NCI-H446 (cell line): ENCODE results near the gene PRRG4.
"Not testable (repeated sequence)": the region's sequence is repeated elsewhere in the genome, so short reads cannot be mapped to it uniquely, and the experiment has no call there.

Source experiments
- DNase-seq, 2 experiments: peaks; one replicate each; lab custom pipeline; 2025; lab: John Stamatoyannopoulos, UW

The PRRG4 gene

GRCh38 chr11:32830796-32831195, 1.1 kb downstream of the PRRG4 start:
- no peak for DNase-seq

- no peak for DNase-seq
Observed at GRCh38 chr11:32831221-32831620, 1.5 kb downstream of the PRRG4 start.

GRCh38 chr11:32833921-32834320, 4.2 kb downstream of the PRRG4 start:
- DNase-seq: no peak

DNA sequence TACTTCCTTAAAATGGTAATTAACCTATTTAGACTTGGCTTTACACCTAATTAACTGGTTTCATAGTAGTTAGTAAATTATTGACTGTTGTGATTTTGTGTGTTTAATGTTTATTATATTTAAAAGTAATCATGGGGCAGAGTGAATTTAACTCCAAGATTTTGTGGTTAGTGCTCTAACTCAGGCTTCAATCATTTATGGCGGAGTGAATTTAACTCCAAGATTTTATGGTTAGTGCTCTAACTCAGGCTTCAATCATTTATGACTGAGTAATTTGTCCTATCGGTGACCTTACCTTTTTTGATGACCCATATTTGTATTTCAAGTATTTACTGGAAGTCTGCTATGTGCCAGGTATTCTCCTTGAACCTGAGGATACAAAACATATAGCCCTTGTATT, 7.2 kb downstream of the PRRG4 start:
- DNase-seq: no peak

- peak in 1 of 2 experiments; percentile 8 for DNase-seq
Observed at GRCh38 chr11:32838505-32839274, 9.0 kb downstream of the PRRG4 start.

DNA sequence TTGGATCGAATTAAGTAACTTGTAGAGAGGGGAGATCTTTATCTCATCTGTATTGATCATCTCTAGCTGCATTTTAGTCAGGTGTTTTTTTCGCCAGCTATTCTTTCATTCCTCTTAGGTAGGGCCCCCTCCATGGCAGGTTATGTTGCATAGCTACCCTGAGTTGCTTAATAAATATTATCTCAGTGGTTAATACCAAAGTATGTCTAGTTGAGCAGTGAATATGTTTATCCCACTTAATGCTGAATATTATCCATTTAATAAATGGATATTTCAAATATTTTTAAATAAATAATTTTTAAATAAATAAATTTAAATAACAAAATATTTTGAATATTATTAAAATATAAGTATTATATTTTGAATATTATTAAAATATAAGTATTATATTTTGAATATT, 9.6 kb downstream of the PRRG4 start:
- DNase-seq: no peak

DNA sequence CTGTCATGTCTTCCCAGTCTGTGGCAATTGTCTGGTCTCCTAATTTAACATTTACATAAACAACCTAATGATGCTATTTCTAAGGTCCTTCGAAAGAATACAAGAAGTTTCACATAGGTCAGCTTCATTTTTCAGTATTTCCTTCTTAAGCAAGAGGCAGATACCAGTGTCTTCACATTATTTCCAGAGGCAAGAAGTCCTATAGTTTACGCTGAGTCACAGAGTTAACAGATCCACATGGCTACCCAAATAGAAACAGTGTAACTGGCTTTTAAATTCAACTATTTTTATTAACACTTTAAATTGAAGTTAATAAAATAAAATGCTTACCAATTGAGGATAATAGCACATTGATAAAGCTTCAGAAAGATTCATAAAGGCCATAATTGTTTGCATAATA, 10.9 kb downstream of the PRRG4 start:
- DNase-seq: no peak

GRCh38 chr11:32843544-32843943, 13.8 kb downstream of the PRRG4 start:
- DNase-seq: no peak

GRCh38 chr11:32847511-32847910, 17.8 kb downstream of the PRRG4 start:
- DNase-seq: no peak

DNA sequence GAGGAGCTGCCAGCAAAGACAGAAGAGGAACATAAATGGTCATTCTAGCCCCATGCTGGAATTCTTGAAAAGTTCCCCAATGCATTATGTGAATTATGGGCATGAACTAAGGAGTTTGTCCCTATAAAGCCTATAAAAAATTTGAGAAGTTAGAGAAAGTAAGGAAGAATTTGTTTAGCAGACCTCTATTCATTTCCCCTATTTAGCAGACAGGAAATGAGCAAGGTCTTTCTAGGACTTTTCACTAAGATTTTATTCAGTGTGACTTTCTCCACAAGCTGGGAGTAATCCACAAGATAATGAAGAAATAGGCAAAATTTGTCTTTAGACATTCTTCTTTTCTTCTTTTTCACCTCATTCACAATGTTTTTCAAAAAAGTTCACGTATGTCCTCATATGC, 20.0 kb downstream of the PRRG4 start:
- DNase-seq: no peak

GRCh38 chr11:32851251-32851650, 21.5 kb downstream of the PRRG4 start:
- no peak for DNase-seq

- DNase-seq: no peak
Observed at GRCh38 chr11:32852207-32852606, 22.5 kb downstream of the PRRG4 start.

DNA sequence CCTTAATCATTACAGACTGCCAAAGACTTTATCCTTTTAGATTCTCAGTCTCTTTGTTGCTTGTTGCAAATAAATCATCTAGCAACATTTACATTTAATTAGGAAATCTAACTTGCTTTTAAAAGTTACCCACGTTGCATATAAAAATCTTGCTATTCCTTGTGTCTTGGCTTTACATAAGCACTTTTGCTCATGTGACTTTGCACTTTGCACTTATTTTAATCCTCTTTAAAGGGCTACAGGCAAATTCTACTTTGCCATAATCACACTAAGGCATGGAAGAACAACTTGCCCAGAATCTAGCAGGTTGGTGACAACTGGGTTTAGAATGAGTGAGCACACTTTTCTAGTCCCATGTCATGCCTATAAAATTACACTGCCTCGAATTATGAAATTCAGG, 25.9 kb downstream of the PRRG4 start:
- DNase-seq: no peak

DNA sequence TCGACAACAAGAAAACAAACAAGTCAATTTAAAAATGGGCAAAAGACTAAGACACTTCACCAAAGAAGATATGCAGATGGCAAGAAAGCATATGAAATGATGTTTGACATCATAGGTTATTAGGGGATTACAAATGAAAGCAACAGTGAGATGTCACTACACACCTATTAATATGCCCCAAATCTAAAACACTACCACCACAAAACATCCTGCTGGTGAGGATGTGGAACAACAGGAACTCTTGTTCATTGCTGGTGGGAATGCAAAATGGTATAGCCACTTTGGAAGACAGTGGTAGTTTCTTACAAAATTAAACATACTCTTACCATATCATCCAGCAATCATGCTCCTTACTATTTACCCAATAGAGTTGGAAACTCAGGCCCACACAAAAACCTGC, 29.0 kb downstream of the PRRG4 start:
- DNase-seq: no peak

- DNase-seq: no peak
Observed at GRCh38 chr11:32861850-32862577, 32.3 kb downstream of the PRRG4 start.

DNA sequence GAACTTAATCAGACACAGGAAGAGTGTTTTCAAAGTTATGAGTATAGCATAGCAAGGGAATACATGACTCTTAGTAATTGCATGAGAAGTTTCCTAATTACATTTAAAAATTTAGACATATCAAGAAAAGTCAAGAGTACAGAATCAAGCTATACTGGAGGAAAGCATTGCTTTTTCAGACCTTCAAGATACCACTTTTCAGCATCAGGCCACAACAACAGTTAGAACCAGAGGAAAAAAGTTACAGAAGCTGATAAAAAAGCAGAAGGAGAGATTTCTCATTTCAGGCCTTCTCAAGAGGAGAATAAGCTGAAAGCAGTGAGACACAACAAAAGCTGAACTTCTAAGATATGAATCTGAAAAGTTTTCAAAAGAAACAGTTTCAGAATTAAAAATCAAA, 34.8 kb downstream of the PRRG4 start:
- DNase-seq: no peak

DNA sequence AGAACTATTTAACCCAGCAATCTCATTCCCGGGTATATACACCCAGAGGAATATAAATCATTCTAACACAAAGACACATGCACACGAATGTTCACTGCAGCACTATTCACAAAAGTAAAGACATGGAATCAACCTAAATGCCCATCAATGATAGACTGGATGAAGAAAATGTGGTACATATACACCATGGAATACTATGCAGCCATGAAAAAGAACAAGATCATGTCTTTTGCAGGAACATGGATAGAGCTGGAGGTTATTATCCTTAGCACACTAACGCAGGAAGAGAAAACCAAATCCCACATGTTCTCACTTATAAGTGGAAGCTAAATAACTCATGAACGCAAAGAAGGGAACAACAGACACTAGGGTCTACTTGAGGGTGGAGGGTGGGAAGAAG, 39.0 kb downstream of the PRRG4 start:
- not testable (repeated sequence) for DNase-seq

DNA sequence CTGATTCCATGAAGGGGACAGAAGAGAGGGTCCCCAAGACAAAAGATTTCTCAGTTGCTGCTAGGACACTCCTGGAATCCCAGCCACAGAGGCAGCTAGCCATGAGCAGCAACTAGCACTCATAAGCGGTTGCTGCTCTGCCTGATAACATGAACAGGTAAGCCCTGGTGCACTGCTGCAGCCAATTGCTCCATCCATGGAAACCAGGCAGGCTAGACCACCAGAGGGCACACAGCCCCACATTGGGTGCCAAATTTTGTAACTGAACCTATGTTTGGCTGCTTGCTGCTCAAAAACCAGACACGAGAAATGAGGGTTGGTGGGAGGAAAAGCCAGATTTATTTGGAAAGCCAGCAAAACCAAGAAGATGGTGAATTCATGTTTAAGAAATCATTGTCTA, 40.9 kb downstream of the PRRG4 start:
- peak in 1 of 2 experiments; percentile 21 for DNase-seq

DNA sequence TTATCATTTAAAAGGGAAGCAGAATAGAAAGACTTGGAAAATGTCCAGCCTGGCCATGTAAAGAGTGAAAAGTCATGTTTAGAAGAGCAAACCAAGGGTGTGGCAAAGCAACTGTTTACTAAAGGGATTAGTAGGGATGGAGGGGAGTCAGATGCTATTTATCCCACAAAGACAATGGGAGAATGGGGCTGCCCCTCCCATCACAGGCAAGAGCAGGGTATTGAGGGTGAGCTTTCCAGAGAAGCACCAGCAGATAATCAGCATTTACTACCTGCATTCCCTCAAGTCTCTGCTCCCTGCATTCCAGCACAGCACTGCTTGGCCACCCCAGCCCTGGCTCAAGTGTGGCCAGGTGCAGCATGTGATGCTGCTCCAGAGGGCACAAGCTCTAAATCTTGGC, 44.4 kb downstream of the PRRG4 start:
- DNase-seq: no peak

DNA sequence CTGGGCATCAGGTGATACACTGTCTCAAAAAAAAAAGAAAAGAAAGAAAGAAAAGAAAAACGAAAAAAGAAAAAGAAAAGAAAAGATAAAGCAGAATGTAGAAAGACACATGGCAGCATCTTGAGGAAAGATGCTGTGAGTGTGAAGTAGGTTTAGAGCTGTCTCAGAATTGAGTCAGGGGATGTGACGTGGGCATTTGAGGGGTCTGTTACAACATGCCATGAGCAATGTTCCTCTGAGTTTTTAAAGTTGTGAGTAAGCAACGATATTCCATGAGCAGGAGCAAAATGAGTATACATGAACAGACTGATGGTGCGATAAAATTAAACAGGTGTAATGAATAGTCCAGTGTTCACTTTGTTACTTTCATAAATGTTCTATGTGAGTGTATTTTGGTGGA, 51.6 kb downstream of the PRRG4 start:
- DNase-seq: no peak

DNA sequence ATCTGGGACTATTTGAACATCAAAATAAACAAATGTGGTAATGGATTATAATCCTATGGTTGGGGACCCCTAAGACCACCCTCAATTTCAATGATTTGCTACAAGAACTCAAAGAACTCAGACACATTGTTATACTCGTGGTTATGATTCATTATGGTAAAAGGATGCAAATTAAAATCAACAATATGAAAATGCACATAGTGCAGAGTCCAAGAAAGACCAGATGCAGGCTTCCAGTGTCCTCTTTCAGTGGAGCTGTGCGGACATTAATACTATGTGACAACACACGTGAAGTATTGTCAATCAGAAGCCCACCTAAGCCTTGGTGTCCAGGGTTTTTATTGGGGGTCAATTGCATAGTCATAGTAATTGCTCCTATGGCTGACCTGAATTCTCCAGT, 53.7 kb downstream of the PRRG4 start:
- DNase-seq: no peak

GRCh38 chr11:32884023-32884422, 54.3 kb downstream of the PRRG4 start:
- no peak for DNase-seq

DNA sequence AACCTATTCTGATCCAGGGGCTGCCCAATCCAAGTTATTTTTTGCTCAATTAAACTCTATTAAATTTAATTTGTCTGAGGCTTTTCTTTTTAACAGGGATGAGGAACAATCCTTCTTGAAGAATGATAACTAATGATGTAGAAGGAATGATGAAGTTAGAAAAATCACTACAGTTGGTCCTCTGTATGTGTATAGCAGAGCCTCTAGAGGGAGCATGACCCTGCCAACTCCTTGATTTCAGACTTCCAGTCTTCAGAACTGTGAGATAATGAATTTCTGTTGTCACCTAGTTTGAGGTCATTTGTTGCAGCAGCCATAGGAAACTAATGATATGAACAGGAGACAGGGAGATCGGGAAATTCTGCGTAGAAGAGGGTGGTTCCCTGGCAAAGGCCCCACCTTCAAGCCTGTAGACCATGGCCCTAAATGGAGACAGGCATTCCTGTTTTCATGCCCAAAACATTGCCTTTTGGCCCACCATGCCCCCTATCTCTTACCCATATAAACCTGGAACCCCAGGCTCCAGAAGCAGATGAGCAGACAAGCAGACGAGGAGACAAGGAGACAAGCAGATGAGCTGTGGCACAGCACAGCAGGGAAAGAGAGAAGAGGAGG, 55.1 kb downstream of the PRRG4 start:
- peak in 1 of 2 experiments; percentile 26 for DNase-seq
